OCI-LY1 (cell line): ENCODE results near the gene PNMA1.

ENCODE experiments used
- EZH2 ChIP-seq: fragments of 200-600 bp; sonication (generic), shearing (Covaris generic); IDR thresholded peaks from 2 replicates; pipeline ENCODE4 v1.8.0; 2017; ENCODE audit warnings: borderline replicate concordance, mixed run types, mild to moderate bottlenecking, antibody characterized with exemption, low read length, moderate library complexity, mixed read lengths
- TF ChIP-seq, protein P1 (sequence below): fragments of 200-600 bp; sonication (generic), shearing (Covaris generic); IDR thresholded peaks from 2 replicates; pipeline ENCODE4 v1.5.1; 2017; ENCODE audit warnings: mild to moderate bottlenecking, antibody characterized with exemption, low read length, moderate library complexity, mixed read lengths

DNA sequence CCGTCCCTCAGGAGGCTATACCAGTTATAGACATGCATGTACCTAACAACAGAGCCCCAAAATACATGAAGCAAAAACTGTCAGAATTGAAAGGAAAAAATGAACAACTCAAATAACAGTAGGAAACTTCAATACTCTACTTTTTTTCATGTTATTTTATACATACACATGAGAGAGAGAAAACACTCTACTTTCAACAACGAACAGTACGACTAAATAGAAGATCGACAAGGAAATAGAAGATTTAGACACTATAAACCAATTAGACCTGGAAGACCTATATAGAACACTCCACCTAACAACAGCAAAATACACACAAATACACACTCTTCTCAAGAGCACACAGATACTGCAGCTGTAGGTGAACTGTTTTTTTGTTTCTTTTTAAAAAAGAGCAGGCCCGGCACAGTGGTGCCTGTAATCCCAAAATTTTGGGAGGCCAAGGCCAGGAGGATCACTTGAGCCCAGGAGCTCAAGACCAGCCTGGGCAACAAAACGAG, 34.7 kb upstream of the PNMA1 start:
- TF ChIP-seq, protein P1, sequence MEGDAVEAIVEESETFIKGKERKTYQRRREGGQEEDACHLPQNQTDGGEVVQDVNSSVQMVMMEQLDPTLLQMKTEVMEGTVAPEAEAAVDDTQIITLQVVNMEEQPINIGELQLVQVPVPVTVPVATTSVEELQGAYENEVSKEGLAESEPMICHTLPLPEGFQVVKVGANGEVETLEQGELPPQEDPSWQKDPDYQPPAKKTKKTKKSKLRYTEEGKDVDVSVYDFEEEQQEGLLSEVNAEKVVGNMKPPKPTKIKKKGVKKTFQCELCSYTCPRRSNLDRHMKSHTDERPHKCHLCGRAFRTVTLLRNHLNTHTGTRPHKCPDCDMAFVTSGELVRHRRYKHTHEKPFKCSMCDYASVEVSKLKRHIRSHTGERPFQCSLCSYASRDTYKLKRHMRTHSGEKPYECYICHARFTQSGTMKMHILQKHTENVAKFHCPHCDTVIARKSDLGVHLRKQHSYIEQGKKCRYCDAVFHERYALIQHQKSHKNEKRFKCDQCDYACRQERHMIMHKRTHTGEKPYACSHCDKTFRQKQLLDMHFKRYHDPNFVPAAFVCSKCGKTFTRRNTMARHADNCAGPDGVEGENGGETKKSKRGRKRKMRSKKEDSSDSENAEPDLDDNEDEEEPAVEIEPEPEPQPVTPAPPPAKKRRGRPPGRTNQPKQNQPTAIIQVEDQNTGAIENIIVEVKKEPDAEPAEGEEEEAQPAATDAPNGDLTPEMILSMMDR = no peak
- TF ChIP-seq EZH2 = no peak
